Measurements from ENCODE around the gene CENPW.

- TF ChIP-seq CTCF (IDR thresholded peaks at IDR 0.05), result no peak
- TF ChIP-seq POLR2AphosphoS5 (IDR thresholded peaks at IDR 0.05), result no peak
Measured at GRCh38 chr6:126351960-126352359, 12.0 kb downstream of the CENPW start.
